Measurements from ENCODE around the gene ERICH2. TPM values are rescaled to one million over a fixed set of nuclear protein-coding genes. Genes with fewer than 3 reads are reported as not detected.

ERICH2 gene
- total RNA-seq, 1 experiment from 2014 or later, result not detected

DNA sequence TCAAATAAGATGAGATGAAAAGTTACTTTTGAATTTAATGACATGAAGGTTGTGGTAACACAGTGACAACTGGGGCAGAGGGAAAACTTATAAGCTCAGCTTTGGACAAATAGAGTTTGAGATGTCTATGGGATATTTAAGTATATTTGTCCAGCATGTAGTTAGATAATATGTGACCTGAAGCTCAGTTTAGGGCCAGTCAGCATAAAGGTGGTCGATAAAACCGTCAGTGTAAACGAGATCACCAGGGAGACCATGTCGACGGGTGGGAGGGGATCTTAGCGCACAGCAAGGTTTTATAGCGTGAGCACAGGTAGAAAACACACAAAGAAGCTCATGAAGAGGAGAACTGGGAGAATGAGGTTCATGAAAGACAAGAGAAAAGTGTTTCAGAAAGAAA, 7.4 kb upstream of the ERICH2 start:
- no peak for DNase-seq (ENCODE audit: low read depth)

DNA sequence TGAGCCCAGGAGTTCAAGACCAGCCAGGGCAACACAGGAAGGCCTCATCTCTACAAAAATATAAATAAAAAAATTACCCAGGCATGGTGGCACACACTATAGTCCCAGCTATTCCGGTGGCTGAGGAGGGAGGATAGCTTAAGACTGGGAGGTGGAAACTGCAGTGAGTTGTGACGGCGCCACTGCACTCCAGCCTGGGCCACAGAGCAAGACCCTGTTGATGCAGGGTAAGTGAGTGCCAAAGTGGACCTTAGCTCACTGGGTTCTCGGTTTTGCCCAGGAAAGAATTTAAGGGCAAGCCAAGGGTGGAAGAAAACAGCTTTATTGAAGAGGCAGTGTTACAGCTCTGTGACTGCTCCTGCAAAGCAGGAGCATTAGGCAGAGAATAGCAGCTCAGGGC, 6.9 kb upstream of the ERICH2 start:
- DNase-seq (ENCODE audit: low read depth), result no peak

GRCh38 chr2:170764880-170765261, 5.3 kb upstream of the ERICH2 start:
- no peak for DNase-seq (ENCODE audit: low read depth)

GRCh38 chr2:170766693-170767092, 3.5 kb upstream of the ERICH2 start:
- DNase-seq (ENCODE audit: low read depth), result no peak

GRCh38 chr2:170770606-170771420, 635 bp downstream of the ERICH2 start:
- DNase-seq (ENCODE audit: low read depth), result peak; percentile 75

- no peak for DNase-seq (ENCODE audit: low read depth)
These were observed 1.3 kb downstream of the ERICH2 start for GRCh38 chr2:170771421-170771937.

DNA sequence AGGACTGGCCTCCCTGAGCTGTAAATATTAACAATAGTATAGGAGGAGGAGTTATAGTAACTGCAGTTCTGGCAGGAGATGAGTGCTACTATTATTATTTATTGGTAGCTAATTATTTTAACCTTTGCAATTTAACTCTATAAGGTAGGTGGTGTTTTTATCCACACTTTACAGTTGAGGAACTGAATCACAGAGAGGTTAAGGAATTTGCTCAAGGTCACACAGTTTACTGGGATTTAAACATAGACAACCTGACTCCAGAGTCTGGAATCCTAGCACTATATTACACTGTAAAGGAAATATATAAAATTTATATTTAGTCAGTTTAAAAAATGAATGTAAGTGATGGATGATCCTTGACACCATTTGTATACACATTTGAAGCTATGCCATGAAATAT, 2.1 kb downstream of the ERICH2 start:
- no peak for DNase-seq (ENCODE audit: low read depth)

- no peak for DNase-seq (ENCODE audit: low read depth)
These were observed 3.9 kb downstream of the ERICH2 start for GRCh38 chr2:170774074-170774473.

DNA sequence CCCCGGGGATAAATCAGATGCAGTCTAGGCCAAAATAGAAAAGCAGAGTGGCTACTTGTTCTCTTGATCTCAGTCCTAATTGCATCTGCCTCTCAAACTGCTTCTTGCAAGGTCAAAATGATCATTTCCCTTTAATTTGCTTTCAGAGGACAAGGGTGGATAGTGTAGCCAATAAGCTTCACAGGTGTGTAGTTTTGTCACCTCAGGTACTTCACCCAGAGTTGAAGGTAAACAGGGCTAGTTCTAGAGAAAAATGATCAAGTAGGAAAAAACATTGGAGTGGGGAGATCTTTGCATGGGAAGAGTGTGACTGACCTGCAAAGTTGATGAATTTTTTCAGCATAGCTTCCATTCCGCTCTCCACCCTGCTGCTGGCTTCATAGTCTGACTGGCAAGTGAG, 8.7 kb downstream of the ERICH2 start:
- DNase-seq (ENCODE audit: low read depth), result no peak

GRCh38 chr2:170779304-170779703, 9.1 kb downstream of the ERICH2 start:
- DNase-seq (ENCODE audit: low read depth), result no peak

- no peak for DNase-seq (ENCODE audit: low read depth)
These were observed 12.5 kb downstream of the ERICH2 start for GRCh38 chr2:170782673-170783072.

GRCh38 chr2:170783549-170783948, 13.4 kb downstream of the ERICH2 start:
- no peak for DNase-seq (ENCODE audit: low read depth)

DNA sequence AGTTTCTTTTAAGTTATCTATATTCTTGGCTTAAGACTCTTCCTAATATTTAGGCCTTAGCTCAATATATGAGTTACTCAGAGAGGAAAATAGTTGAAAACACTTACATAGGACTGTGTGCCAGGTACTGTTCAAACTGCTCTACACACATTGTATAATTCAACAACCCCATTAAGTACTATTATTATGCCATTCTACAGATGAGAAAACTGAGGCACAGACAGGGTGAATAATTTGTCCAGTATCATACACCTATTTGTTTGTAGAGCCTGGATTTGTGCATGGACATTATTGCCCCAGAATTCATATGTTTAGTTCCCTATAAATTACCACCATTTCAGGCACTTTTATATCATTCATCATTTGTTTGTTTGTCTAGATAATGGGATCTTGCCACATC, 28.8 kb downstream of the ERICH2 start:
- DNase-seq (ENCODE audit: low read depth), result no peak

DNA sequence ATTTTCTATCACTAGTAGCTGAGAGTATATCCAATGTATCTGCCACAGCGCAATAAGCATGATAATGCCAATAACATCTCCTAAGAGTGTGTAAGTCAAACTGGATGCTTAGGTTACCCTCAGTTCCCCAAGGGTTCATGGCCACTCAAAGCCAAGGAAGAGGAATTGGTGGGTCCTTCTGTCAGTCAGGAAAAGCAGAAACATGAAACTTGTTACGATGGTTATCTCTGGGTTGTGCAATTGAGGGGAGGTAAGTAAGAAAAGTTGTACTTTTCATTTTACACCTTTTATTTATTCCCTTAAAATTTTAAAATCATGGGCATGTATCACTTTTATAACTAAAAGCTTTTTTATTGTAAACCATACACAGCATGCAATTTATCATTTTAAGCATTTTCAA, 36.4 kb downstream of the ERICH2 start:
- DNase-seq (ENCODE audit: low read depth), result no peak

- peak; percentile 74 for DNase-seq (ENCODE audit: low read depth)
These were observed 42.8 kb downstream of the ERICH2 start for GRCh38 chr2:170812710-170813600.

DNA sequence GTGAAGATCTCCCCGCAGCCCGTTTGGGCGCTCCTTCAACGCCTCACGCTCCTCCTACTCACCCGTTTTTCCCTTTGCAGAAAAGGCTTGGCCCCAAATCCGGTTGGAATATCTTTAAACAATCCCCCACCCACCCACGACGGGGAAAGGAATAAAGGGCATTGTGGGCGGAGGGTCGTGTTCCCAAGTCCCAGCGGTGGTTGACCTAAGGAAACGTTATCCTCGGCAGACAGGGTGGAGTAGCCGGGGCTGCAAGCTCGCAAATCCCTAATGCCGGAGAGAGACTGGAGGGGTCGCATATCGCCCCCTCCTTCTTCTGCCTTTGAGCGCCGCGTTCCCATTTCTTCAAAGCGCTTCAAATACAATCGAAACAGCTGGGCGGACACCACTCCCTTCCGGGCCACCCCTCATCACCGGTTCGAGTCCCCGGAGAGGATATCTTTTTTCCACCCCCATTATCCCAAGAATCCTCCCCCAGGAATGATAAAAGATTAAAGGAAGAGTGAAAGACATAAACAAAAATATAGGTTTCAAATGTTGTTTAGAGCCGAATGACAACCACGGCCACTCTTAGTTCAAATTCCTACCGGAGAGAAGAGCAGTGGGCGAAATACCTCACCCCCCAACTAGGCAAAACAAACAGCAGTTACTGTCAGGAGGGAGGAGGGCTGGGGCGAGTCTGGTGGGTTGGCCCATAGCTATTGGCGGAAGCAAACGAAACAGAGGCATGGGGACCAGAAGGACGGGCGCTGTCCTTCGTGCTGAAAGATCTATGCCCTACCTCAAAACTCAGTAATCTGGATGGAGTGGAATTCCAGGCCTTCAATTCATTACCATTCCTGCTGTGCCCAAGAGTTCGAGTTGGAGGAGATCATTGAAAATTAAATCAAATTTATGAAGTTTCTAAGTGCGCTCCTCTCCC, 43.7 kb downstream of the ERICH2 start:
- DNase-seq (ENCODE audit: low read depth), result peak; percentile 61

DNA sequence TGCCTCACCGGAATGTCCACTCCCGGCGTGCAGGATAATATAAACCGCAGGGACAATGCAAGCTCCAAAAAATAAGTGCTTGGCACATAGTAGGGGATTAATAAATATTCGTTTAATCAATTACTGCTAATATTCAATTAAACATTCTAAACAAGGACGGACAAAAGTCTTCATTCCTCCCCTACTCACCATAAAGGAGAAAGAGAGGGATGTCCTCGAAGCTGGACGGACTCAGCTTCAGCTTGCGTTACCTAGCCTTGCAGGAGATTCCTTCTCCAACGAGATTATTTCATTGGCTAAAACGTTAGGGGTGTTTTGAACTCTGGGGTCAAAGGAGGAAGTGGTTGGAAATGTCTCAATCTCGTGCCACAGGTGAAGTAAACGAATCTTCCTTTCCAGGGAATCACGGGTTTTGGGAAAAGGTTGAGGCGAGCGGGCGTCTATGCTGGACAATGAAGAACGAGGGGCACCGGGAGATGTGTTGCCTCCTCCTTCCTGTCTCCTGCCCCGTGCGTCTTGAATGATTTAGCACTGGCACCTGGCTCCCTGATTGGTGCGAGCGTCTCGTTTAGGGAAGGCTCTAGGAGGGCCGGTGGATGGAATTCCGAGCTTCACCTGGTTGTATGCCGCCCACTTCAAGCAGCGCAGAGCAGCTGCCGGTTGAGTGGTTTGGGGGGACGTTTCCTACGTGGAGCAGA, 44.5 kb downstream of the ERICH2 start:
- DNase-seq (ENCODE audit: low read depth), result no peak

DNA sequence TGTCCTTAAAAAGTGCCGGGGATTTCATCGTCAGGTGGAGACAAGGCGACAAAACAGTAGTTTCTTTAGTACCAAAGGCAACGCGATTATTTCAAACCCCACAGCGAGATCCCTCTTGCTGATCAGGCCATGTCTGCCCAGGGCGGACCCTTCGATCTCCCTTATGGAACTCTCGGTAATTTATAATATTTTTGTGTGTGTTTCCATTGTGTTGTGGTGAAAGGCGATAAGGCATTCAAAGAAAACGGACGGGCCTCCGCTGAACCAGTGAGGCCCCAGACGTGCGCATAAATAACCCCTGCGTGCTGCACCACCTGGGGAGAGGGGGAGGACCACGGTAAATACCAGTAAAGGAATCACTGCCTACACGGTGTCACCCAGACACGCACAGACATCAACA, 45.1 kb downstream of the ERICH2 start:
- no peak for DNase-seq (ENCODE audit: low read depth)

DNA sequence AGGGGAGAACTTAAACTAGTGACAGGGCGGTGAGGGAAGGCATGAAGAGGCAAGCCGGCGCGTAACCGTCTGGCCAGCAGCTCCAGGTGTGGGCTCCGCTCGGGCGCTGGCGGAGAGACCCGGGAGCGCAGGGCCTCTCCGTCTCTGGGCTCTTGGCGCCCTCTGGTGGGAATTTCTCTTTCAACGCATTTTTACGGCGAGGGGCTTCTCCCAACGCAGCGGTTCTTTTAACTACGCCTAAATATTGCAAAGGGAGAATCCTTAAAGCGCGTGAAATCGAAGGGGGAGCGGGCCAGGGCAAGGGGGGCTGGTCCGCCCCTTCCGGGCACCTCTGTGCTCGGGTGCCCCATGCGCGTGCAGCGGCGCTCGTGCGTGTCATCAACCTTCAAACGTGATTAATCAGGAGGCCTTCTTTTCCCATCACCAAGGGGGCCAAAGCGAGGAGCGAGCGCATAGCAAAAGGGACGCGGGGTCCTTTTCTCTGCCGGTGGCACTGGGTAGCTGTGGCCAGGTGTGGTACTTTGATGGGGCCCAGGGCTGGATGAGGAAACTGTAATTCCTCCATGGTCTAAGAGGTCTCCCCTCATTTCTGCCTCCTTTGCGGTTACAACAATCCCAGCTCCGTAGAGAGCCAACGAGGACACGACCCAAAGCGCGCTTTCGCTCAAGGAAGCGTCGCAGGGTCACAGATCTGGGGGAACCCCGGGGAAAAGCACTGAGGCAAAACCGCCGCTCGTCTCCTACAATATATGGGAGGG, 45.7 kb downstream of the ERICH2 start:
- DNase-seq (ENCODE audit: low read depth), result peak; percentile 48

DNA sequence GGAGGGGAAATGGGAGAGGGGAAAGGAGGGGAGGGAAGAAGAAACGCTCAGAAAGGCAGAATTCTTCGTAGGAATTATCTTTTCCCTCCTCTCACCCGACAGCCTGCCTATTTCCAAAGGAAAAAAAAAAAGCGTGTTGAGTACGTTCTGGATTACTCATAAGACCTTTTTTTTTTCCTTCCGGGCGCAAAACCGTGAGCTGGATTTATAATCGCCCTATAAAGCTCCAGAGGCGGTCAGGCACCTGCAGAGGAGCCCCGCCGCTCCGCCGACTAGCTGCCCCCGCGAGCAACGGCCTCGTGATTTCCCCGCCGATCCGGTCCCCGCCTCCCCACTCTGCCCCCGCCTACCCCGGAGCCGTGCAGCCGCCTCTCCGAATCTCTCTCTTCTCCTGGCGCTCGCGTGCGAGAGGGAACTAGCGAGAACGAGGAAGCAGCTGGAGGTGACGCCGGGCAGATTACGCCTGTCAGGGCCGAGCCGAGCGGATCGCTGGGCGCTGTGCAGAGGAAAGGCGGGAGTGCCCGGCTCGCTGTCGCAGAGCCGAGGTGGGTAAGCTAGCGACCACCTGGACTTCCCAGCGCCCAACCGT, 46.4 kb downstream of the ERICH2 start, which contains the start of gene GAD1:
Gene GAD1 (plus strand): TSS at position 384 of the 589 bp plus-strand sequence. CDS start 1,705 bp downstream, outside the sequence.
- peak; percentile 76 for DNase-seq (ENCODE audit: low read depth)

Measured in RPMI7951 (cell line).